Keratinocyte (primary cell): ENCODE data around the gene TMEM26. TPM values are rescaled to one million over a fixed set of nuclear protein-coding genes. Genes with fewer than 3 reads are reported as not detected.

Experiments used
- DNase-seq: peaks from one replicate; pipeline ENCODE4 v3.0.0-alpha.2; 2011; ENCODE audit warnings: low read depth, missing footprints, low spot score
- FAIRE-seq: peaks from 2 replicates; lab custom pipeline; 2011; peaks lifted over from hg19 to GRCh38; lab: Jason Lieb, UNC
- H2AFZ ChIP-seq: 2 replicates; pipeline ENCODE4 v1.6.0; 2012; ENCODE audit warnings: low read length, control low read depth, inconsistent platforms; ENCODE audit not compliant: control insufficient read depth
- H3K27ac ChIP-seq: 2 replicates; pipeline ENCODE4 v1.5.1; 2011; ENCODE audit warnings: low read length; ENCODE audit not compliant: control insufficient read depth, insufficient read depth
- H3K27me3 ChIP-seq: 3 replicates; pipeline ENCODE4 v1.6.0; 2011; ENCODE audit warnings: low read length; ENCODE audit not compliant: control insufficient read depth, insufficient read depth; ENCODE audit errors: extremely low read depth
- H3K36me3 ChIP-seq, 2 experiments: 2 replicates in 1 of 2; 3 replicates in 1 of 2; pipeline ENCODE4 v1.5.1; 2011; ENCODE audit warnings: low read length in 2 of 2, mild to moderate bottlenecking in 1 of 2; ENCODE audit not compliant: control insufficient read depth in 2 of 2, insufficient read depth in 2 of 2; ENCODE audit errors: extremely low read depth in 1 of 2
- H3K4me1 ChIP-seq: 3 replicates; pipeline ENCODE4 v1.5.1; 2011; ENCODE audit warnings: low read length; ENCODE audit not compliant: control insufficient read depth, insufficient read depth; ENCODE audit errors: extremely low read depth
- H3K4me2 ChIP-seq: 3 replicates; pipeline ENCODE4 v1.6.0; 2011; ENCODE audit warnings: low read depth, low read length; ENCODE audit not compliant: control insufficient read depth, insufficient read depth; ENCODE audit errors: extremely low read depth
- H3K4me3 ChIP-seq, 3 experiments: fragments of 200-600 bp in 1 of 3; sonication (generic) in 1 of 3; 2 replicates in 2 of 3; 3 replicates in 1 of 3; pipeline ENCODE4 v1.5.1; 2011 to 2016; ENCODE audit warnings: low read length in 3 of 3, mild to moderate bottlenecking in 3 of 3, control low read depth in 2 of 3, inconsistent platforms in 1 of 3, low read depth in 1 of 3, mixed read lengths in 1 of 3, mixed run types in 1 of 3, moderate library complexity in 1 of 3; ENCODE audit not compliant: control insufficient read depth in 2 of 3, insufficient read depth in 2 of 3; ENCODE audit errors: extremely low read depth in 1 of 3
- H3K79me2 ChIP-seq: 2 replicates; pipeline ENCODE4 v1.6.0; 2012; ENCODE audit warnings: low read length; ENCODE audit not compliant: control insufficient read depth, insufficient read depth
- H3K9ac ChIP-seq: 3 replicates; pipeline ENCODE4 v1.6.0; 2011; ENCODE audit warnings: low read length; ENCODE audit not compliant: control insufficient read depth, insufficient read depth; ENCODE audit errors: extremely low read depth
- H3K9me1 ChIP-seq: 3 replicates; pipeline ENCODE4 v1.6.0; 2011; ENCODE audit warnings: low read length; ENCODE audit not compliant: control insufficient read depth, insufficient read depth; ENCODE audit errors: extremely low read depth
- H3K9me3 ChIP-seq: 2 replicates; pipeline ENCODE4 v1.5.1; 2012; ENCODE audit warnings: low read depth, low read length; ENCODE audit not compliant: control insufficient read depth
- H4K20me1 ChIP-seq: 3 replicates; pipeline ENCODE4 v1.6.0; 2011; ENCODE audit warnings: low read length; ENCODE audit not compliant: control insufficient read depth, insufficient read depth; ENCODE audit errors: extremely low read depth
- EZH2 ChIP-seq: IDR thresholded peaks from one replicate; pipeline ENCODE4 v1.6.1; 2012; ENCODE audit warnings: inconsistent platforms, mild to moderate bottlenecking, low read length, moderate library complexity
- dilution Hi-C: fragments of 300-500 bp; cut with MboI; formaldehyde crosslinking; loops from one replicate; pipeline ENCODE4 v1.7.0; 2020; ENCODE audit warnings: low sequenced_read_pairs; ENCODE audit not compliant: extremely low pct_ligation_motif_present
- polyA plus RNA-seq, 5 experiments: library from polyadenylated mRNA; depleted of rRNA in 3 of 5; stranded (reverse) in 3 of 5; stranded (forward) in 1 of 5; unstranded in 1 of 5; fragments of >200 nt; gene quantifications; 1 replicate in 1 of 5; 2 replicates in 3 of 5; 3 replicates in 1 of 5; pipeline versions ENCODE4 v1.2.1 to v1.2.3, GENCODE V29; 2011 to 2012; ENCODE audit warnings: missing spikeins in 2 of 5, low read depth in 1 of 5, low replicate concordance in 1 of 5
- TF ChIP-seq, protein P1 (sequence below), 3 experiments: IDR thresholded peaks in 1 of 3; conservative IDR thresholded peaks in 1 of 3; optimal IDR thresholded peaks in 1 of 3; 2 replicates in 2 of 3; 3 replicates in 1 of 3; pipeline versions ENCODE3 to v1.5.1; 2011; ENCODE audit warnings: low read length in 3 of 3, mild to moderate bottlenecking in 3 of 3, moderate library complexity in 2 of 3, control low read depth in 1 of 3, inconsistent platforms in 1 of 3; ENCODE audit not compliant: insufficient read depth in 2 of 3; ENCODE audit errors: extremely low read depth in 1 of 3

Gene TMEM26
- polyA plus RNA-seq, 1 donor (not counting 4 experiments of a cell fraction or from before 2014, with no cell fraction given): not detected

DNA sequence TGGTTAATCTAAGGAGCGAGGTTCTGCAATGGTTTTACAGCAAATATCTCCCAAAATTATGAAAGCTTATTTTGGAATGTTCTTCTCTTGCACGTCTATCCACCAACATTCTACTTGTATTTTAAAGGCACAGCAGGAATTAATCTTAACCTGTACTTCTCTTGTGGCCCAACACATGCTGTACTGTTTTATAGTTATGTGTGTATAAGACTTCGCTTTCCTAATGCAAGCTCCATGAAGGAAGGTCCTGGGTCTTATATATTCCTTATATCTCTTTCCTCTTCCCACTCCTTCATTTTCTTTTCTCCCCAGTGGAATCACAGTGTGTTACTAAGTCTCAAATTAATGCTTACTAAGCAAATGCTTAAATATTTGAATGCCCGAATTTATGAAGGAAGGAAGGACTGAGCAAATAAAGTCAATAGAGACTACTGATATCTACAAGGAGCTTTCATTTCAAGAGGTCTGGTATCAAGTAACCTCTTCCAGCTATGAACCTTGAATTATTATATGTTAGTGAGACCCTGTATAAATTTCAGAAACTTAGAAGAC is 14.0 kb downstream of the TMEM26 start:
- no peaks in the 10 kb centered on the region for H3K9me1 ChIP-seq
- no peaks in the 10 kb centered on the region for H3K79me2 ChIP-seq
- H3K4me1 ChIP-seq: no peaks in the 10 kb centered on the region
- no peak overlapping the region for H3K4me3 ChIP-seq
- DNase-seq (no peak), FAIRE-seq (no peak)
- TF ChIP-seq EZH2: no peak
- TF ChIP-seq, protein P1, sequence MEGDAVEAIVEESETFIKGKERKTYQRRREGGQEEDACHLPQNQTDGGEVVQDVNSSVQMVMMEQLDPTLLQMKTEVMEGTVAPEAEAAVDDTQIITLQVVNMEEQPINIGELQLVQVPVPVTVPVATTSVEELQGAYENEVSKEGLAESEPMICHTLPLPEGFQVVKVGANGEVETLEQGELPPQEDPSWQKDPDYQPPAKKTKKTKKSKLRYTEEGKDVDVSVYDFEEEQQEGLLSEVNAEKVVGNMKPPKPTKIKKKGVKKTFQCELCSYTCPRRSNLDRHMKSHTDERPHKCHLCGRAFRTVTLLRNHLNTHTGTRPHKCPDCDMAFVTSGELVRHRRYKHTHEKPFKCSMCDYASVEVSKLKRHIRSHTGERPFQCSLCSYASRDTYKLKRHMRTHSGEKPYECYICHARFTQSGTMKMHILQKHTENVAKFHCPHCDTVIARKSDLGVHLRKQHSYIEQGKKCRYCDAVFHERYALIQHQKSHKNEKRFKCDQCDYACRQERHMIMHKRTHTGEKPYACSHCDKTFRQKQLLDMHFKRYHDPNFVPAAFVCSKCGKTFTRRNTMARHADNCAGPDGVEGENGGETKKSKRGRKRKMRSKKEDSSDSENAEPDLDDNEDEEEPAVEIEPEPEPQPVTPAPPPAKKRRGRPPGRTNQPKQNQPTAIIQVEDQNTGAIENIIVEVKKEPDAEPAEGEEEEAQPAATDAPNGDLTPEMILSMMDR (optimal IDR thresholded peaks at IDR 0.05 in 1 of 3, IDR thresholded peaks at IDR 0.05 in 1 of 3, conservative IDR thresholded peaks at IDR 0.05 in 1 of 3; ENCODE audit: extremely low read depth in 1 of 3, insufficient read depth in 2 of 3, low read length in 3 of 3): no peak
- no peaks in the 10 kb centered on the region for H3K36me3 ChIP-seq
- H3K27ac ChIP-seq: no peak overlapping the region
- dilution Hi-C loops: no loop called here
- no peak overlapping the region for H2AFZ ChIP-seq
- H4K20me1 ChIP-seq: no peaks in the 10 kb centered on the region
- no peak overlapping the region for H3K4me2 ChIP-seq
- no peak overlapping the region for H3K9ac ChIP-seq
- H3K9me3 ChIP-seq: no peaks in the 10 kb centered on the region
- H3K27me3 ChIP-seq: no peaks in the 10 kb centered on the region

DNA sequence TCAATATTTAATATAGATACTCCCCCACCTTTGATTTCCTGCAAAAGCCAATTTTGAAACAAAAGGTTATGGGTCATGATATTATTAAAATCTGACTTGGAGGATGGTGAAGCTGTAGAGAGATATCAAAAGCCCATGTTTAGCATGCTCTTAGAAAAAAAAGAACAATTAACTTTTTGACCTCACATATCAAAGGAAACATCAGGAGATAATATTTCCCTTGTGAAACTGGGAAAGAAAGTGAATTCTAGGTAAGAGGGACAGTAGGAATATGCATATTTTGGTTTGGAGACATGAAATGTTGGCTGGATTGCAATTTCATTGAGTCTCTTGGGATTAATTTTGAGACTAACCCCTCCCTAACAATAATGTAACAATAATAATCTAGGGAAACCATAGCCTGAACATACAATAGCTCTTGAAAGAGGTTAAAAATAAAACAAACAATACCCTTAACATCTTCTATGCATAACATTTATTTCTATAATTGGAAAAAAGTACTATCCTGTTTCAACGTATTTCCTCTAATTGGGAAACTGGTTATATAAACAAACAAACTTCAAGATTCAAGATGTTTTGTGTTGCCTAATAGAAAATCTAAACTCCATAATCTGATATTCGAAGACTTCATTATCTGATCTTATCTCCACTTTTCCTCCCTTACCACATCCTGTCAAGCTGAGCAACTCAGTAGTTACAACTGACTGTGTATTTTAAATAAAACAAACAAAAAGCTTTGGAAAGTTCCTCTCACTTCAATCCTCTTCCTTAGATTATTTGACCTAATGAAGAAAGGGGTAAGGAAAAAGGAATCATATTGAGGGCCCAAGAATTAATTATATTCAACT is 14.8 kb downstream of the TMEM26 start:
- no peak for TF ChIP-seq EZH2
- TF ChIP-seq, protein P1 (optimal IDR thresholded peaks at IDR 0.05 in 1 of 3, IDR thresholded peaks at IDR 0.05 in 1 of 3, conservative IDR thresholded peaks at IDR 0.05 in 1 of 3; ENCODE audit: extremely low read depth in 1 of 3, insufficient read depth in 2 of 3, low read length in 3 of 3): no peak
- FAIRE-seq (no peak), DNase-seq (no peak)
- H3K27me3 ChIP-seq: no peaks in the 10 kb centered on the region
- no peak overlapping the region for H3K4me3 ChIP-seq
- dilution Hi-C loops: no loop called here
- H3K9me1 ChIP-seq: no peaks in the 10 kb centered on the region
- no peaks in the 10 kb centered on the region for H3K4me1 ChIP-seq
- H3K27ac ChIP-seq: no peak overlapping the region
- no peaks in the 10 kb centered on the region for H3K79me2 ChIP-seq
- no peak overlapping the region for H3K9ac ChIP-seq
- H3K36me3 ChIP-seq: no peaks in the 10 kb centered on the region
- no peaks in the 10 kb centered on the region for H3K9me3 ChIP-seq
- H3K4me2 ChIP-seq: no peak overlapping the region
- no peaks in the 10 kb centered on the region for H4K20me1 ChIP-seq
- no peak overlapping the region for H2AFZ ChIP-seq
